Middle frontal gyrus (tissue), 1 donor: ENCODE results near the gene HSBP1.
A peak's percentile ranks its signal among the peaks of the same experiment; 100 is the strongest.

Source experiments
- DNase-seq: peaks from one replicate; pipeline ENCODE4 v3.0.0-alpha.2; 2015; ENCODE audit warnings: low spot score; ENCODE audit errors: extremely low spot score

Gene HSBP1

DNA sequence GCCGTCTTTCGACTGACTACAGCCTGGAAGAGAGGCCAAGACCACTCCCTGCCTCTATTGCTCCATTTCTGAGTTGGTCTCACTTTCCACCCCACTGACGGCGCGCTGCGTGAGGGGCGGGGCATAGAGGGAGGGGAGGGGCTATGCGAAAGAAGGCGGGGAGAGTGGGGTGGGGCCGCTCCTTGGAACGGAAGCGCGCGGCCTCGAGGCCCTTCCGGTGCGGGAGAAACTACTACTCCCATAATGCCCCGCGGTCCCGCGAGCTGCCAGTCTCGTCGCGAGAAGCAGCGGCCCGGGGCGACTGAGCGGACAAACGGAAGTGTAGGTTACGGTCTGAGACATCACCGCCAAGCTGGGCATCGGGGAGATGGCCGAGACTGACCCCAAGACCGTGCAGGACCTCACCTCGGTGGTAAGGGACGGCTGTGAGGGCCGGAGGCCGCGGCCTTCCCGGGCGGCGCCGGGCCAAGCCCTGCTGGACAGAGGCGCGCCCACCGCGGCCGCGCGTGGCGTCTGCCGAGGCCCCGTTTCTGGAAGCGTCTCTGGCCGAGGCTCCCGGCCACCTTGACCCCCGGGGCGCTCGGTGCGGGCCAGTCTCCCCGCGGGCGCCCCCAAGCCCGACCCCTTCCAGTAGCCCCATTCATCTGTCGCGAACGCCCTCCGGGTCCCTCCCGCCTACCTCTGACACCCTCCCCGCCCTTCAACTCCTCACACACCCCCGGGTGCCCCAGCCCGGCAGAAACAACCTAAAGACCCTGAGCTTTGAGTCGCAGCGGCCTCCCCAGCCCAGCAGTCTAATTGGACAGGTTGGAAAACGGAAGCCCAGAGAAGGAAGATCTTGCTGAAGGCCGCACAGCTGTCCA, at the start of gene HSBP1:
Gene HSBP1 (plus strand): TSS at position 269 of the 863 bp plus-strand sequence. CDS start 99 bp downstream, at position 368.
- DNase-seq, result peak; percentile 84

DNA sequence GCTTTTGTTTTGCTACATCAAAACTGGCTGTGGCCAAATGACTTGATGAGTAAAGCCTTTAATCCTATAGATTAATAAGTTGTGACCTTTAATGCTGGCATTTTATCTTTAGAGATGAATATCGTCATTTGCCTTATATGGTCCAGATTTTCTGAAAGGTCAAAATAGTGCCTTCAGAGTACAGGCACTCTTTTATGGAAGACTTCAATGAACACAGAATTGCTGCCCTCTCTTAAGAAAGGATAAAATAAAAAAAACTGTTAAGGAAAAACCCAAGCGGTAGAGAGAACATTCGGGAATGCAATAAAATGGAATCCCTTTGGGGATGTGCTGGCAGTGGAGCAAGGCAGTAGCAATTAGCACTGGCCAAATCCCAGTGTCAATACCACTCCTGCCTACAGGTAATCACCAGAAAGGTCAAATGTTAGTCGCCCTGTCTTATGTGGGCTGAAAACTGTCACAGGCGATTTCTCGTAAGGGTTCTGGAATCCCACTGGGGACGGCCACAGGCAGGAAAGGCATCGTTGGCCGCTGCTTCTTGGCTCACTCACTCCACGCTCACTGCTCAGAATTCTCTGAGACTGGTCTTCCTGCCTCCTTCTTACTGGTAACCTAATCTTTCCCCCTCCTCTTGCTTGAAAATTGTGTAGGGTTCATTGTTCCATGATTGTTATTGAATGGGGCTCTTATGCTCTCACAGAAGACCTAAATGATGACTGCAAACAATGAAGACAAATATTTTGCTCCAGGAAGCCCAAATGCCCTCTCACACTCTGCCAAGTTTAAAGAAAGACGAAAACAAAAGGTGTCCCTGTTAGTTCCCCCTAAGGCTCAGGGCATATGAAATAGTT, 45.4 kb upstream of the HSBP1 start:
- DNase-seq, result no peak

DNA sequence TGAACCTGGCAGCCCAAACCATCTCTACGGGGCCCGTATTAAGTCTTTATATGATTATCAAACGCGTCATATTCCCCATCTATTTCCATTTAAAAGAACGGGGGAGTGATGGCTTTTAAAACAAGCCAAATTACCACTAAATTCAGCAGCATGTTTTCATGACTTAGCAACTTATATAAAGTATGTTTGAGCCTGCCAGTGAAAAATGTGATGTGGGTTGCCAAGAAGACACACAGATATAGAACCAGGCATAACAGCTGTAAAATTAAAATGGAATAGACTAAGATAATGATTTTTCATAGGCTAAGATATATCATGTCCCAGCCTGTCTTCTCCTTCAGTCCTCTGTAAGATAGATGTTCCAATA, 44.8 kb upstream of the HSBP1 start:
- DNase-seq, result no peak

DNA sequence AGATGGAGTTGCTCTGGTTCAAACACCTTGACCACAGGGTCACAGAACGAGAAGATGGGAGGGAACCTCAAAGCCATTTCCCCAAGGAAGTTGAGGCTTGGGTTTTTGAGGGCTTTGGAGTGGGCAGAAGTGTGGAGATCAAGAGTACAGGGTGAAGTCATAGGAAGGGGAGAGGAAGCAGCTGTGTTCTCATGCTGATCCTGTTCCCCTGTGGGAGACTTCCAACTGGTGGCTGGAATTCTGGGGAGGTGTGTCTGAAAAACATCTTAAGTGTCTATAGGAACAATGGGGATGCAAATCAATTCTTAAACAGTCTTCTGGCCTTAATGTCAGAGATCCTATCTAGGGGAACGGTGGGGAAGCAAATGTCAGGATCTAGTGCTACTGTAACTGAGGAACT, 38.8 kb upstream of the HSBP1 start:
- no peak for DNase-seq

DNA sequence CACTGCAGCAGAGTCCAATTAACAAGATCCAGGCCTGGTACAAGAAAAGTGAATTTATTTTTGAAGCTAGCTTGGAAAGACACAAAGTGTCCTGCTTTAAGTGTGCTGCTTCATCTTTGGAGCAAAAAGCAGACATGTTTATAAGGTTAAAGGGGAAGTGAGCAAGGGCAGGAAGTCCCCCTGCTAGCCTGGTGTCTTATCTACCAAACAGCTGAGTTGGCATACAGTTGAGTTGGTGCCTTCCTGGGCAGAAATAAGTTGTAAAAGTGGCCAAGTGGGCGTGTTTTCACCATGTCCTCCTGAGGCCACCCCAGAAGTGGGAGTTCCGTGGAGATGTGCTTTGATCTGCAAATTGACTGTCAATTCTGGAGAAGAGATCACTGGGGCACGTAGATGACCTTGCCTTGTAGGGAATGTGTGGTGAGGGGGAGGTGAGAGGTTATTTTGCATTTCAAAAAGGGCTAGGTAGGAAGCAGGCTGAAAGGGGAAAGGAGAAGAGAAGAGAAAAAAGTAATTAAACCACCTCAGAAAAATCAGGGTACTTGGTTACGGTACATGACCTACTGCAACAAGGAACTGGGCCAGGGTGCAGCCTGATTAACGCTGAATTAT, 38.3 kb upstream of the HSBP1 start:
- no peak for DNase-seq

DNA sequence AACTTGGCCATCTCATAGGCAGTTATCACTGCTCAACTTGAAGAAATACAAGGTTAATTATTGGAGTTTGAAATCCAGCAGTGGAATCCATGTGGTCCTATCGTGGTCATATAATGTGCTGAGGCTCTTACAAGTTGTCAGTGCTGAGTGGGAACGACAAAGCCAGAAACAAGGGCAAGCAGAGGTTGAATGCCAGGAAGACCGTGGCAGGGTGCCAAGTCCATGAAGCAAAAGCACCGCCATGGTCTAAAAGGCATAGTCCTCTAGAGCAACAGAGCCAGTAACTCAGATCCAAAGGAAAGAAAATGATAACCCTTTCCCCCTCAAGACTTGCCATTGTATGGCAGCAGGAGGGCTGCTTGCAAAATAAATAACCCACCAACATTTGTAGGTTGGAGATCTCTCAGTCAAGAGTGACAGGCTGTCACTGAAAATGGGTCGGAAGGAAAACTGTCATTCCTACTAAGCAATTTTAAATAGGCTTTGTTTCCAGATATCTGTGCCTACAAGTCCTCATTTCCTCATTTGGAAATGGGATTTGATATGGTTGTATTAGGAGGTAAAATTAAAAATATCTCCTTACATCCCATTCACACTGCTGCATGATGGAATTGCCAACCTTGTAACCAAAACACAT, 36.4 kb upstream of the HSBP1 start:
- DNase-seq, result no peak

DNA sequence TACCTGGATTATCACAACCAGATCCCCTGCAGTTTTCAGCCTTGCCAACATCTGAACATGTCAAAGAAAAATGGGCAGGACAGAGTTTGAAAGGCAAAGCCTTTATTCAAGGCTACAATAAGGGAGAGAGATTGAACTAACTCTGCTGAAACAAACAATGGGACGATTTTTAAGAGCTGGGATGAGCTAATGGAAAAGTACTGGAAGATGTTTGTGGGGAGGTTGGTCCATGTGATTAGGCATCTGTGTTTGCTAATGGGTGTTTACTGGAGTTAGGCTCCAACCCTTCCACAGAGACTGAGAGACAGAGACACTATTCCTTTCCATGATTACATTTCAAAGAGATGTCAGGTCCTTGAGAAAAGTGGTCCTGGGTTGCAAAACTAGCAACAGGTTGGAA, 35.0 kb upstream of the HSBP1 start:
- peak; percentile 40 for DNase-seq

DNA sequence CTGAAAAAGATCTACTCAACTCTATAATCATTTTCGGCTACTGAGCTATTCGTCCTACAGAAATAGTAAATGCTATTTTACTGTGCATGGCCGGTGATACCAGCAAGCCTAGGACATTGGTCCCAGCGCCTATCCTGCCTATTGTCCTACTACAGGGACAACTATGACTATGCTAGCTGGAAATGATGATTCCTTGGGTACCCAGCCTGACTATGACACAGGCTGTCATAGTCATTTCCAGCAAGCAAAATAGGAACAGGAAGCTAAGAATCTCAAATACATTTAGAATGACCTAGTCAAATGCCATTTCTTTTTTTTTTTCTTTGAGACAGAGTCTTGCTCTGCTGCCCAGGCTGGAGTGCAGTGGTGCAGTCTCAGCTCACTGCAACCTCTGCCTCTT, 33.7 kb upstream of the HSBP1 start:
- DNase-seq, result no peak

DNA sequence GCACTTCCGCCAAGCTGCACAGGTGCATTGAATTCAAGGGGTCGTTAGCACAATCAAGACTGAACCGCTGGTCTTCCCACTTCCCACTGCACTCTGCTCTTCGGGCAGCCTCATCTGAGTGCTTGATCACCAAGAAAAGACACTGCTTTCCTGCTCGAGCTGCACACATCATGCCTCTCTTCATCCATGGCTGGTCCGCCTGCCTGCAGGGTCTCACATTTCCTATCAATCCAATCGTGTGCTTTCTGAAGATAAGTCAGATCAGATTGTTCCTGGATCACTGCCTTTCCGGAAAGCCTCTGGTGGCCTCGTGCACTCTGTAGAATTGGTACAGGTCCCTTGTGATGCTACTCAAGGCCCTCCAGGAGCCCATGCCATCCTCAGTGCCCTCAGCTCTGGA, 30.8 kb upstream of the HSBP1 start:
- no peak for DNase-seq

DNA sequence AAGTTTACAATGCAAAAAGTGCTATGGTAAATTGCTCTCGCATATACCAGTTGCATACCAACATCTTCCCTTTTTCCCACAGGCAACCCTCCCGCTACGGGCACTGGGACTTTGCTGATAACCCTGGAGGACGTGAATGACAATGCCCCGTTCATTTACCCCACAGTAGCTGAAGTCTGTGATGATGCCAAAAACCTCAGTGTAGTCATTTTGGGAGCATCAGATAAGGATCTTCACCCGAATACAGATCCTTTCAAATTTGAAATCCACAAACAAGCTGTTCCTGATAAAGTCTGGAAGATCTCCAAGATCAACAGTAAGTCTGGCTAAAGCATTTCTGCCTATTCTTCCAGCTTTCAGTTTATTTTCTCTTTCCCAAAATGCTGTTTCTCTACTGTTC, 27.9 kb upstream of the HSBP1 start:
- DNase-seq, result no peak

DNA sequence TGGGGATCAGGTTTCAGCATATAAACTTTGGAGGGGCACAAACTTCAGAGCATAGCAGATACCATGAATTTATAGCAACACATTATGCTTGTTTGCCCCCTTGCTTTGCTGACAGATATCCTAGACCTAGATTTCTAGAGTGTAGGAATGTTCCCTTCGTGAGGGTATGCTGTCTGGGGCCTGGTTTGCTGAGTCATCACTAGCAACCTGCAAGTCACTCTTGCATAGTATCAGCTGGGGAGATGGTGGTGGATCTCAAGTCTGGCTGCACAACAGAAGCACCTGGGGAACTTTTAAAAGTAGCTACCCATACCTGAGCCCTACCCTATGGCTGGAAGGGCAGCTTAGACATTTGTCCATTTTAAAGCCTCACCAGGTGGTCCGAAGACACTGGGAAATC, 22.3 kb upstream of the HSBP1 start:
- no peak for DNase-seq

DNA sequence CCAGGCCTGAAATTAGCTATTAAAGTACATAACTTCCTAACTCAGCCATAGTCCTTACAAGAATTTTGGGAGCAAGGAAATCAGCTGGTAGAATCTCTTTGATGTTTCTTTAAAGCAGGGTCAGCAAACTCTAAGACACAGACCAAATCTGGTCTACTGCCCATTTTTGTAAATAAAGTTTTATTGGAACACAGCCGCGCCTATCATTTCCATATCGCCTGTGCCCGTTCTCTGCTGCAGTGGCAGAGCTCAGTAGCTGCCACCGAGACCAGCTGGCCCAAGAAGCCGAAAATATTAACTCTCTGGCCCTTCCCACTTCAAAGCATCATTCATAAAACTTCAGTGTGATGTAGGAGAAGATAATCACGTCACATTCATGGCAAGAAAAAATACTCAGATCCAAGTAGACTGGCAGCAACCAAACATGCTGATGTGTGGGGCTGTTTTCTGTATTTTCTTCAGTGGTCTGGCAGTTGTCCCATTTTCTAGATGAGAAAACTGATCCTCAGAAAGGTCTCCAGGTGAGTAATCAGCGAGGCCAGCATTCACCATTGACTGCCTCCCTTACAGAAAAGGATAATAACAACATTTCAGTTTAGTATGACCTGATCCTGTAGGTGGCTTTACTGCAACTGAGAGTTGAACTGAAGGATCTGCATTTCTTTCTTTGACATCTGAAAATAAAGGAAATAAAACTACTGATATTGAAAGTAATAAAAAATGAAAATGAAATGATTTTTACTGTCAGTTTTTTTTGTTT, 18.0 kb upstream of the HSBP1 start:
- no peak for DNase-seq

DNA sequence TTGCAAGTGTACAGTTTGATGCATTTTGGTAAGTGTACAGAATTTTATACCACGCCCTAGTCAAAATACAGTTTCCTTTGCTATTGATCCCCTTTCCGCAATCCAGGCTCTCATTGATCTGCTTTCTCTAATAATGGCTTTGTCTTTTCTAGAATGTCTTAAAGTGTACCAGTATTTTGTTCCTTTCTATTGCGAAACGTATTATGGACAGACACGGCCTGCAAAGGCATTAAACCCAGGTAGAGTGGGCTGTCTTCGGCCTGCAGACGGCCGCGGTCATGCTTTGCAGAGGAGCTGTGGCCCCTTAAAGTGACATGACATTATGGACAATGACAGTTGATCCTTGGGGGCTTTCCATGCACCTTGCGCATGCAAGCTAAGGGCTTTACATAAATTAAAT, 15.9 kb upstream of the HSBP1 start:
- no peak for DNase-seq

DNA sequence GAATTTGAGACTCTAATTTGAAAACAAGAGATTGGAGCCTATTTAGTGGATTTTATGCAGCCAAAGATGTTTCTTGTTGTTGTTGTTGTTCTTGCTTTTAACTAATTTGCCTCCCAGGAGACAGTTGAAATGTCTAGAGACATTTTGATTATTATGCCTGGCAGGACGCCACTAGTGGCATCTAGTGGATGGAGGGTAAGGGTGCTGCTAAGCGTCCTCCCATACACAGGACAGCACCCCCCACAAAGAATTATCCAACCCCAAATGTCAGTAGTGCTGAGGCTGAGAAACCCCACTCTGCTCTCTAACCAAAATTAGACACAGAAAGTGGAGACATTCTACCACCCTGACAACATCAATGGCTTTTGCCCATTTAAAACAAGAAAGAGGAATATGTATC, 15.4 kb upstream of the HSBP1 start:
- no peak for DNase-seq

DNA sequence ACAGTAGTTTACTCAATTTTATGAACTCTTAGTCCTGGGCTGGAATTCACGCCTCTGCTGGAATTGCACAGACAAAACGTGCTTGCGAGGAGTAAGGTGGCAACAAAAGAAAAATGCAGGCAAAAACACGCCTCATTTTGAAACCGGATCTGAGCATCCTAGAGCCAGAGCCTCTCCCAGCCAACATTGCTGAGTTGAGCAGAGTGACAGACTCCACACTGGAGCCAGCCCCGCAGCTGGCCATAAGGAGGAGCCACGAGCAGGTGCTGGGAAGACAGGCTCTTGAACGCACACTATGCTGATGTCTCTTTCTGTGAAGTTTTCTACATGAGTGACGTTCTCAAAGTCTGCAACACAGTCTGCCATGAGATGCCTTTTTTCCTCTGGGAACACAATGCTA, 14.6 kb upstream of the HSBP1 start:
- DNase-seq, result no peak

DNA sequence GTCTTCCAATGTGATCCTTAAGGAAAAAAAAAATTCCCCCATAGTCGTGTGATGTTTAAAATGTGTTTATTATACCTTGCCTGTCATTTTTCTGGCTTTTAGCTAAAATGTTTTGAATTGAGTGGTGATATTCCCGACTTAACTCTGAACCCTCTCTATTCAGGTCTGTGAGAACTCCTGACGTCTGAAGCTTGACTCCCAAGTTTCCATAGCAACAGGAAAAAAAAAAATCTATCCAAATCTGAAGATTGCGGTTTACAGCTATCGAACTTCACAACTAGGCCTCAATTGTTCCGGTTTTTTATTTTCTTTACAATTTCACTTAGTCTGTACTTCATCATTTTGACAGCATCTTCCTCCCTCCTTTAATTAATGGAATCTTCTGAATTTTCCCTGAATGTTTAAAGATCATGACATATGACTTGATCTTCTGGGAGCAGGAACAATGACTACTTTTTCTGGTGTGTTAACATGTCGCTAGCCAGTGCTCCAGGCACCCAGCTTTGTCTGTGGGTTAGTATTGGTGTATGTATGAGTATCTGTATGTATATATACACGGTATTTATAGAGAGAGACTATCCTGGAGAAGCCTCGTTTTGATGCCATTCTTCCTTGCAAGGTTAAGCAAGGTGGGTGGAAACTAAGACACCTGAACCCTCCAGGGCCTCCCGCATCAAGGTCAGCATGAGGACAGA, 12.8 kb upstream of the HSBP1 start:
- no peak for DNase-seq

DNA sequence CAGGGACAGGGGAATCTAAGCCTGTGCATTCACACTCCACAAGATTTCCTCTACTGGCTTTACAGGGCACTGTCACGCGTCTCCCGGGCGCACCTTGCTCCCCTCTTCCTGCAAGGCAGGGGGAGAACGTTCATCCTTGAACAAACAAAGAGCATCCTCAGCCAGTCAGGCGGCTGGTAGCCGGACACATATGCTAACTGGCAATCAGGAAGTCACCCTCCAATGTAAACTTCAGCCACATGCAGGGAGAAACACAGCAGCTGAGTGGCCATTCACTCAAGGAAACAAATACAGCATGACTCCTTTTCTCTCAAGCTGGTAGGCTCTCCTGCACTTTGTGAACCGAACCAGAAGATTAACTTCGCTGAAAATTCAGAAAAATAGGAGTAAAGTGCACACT, 10.8 kb upstream of the HSBP1 start:
- no peak for DNase-seq

DNA sequence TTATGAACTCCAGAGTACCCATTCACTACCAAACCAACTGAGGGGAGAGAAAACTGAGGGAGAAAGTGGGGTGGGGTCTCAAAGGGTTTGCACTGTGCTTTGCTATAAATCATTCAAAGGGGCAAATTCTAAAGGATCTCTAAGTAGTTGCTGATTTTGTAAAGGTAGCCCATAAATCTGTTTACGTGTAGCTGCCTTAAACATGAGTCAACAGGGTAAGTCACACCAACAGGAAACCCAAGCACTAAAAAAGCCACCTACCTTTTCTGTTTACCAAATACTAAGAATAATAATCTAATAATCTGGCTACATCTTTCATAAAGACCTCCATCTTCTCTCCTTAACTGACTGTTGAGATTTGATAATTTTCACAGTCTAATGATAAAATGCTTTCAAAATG, 8.4 kb upstream of the HSBP1 start:
- DNase-seq, result no peak

DNA sequence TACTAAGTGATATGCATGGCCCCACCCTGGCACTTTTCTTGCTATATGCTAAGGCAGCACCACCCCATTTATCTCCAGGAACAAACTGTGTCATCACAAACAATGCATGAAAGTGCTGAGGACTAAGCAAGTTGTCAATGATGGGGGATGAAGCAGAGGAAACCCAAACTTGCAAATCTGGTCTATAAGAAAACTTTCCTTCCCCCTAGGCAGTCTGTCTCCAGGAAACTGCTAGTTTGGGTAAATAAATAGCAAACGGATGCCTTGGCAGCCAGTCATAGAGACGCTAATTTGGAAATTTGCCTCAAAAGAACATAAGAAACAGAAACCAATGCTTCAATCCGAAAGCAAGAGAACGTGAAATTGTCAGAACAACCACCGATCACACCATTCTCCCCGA, 5.6 kb upstream of the HSBP1 start:
- DNase-seq, result no peak

DNA sequence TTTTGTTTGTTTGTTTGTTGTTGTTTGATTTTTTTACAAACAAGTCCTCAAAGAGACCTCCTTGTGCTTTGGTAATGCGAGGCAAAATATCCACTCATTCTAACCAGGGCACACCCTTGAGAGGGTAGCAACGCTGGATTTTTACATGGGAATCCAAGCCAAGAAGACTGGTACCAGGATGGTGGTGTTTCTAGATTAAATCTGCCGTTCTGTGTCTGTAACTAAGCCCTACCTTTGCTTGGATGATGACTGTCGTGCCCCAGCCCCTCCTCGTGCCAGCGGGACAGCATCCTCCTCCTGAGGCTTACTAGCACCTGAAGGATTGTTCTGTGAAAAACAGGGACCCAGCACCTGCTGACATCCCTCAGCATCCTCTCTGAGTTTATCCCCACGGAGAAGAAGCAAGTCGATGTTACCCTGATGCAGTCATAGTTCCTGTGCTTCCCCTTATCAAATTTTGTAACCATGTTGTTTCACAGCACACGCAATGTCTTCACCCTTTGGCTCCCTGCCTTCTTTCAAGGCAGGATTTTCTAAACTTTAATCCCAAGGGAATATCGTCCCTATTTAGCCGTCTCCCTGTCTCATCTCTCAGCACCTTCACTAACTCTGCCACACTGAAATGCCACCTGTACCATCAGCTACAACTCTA, 5.1 kb upstream of the HSBP1 start:
- DNase-seq, result no peak
